Liver (tissue), 3 donors: ENCODE results near the gene CDH4.

Experiments used
- ATF3 ChIP-seq: IDR thresholded peaks from 2 replicates; pipeline ENCODE4 v1.6.1; 2016; ENCODE audit warnings: antibody characterized with exemption
- JUND ChIP-seq, 2 donors: IDR thresholded peaks; 2 replicates each; pipeline ENCODE4 v1.6.1; 2016; ENCODE audit warnings: antibody characterized with exemption in 2 of 2
- TAF1 ChIP-seq: conservative IDR thresholded peaks from 2 replicates; pipeline ENCODE4 v1.6.1; 2016; ENCODE audit warnings: antibody characterized with exemption, mild to moderate bottlenecking
- YY1 ChIP-seq: IDR thresholded peaks from 2 replicates; pipeline ENCODE4 v1.6.1; 2016; ENCODE audit warnings: antibody characterized with exemption, mild to moderate bottlenecking
- TF ChIP-seq, protein P1 (sequence below): IDR thresholded peaks from 2 replicates; pipeline ENCODE4 v1.6.1; 2016; ENCODE audit warnings: antibody characterized with exemption
- TF ChIP-seq, protein P2 (sequence below): fragments of 150-350 bp; IDR thresholded peaks from 2 replicates; pipeline ENCODE4 v1.5.1; 2017; ENCODE audit warnings: improper control_type of control experiment, low read depth, low read length; ENCODE audit not compliant: missing input control
- donor health status: healthy.
- donor health status: healthy.

GRCh38 chr20:61691978-61692377 is 439.9 kb downstream of the CDH4 start:
- no peak for TF ChIP-seq TAF1
- TF ChIP-seq, protein P1, sequence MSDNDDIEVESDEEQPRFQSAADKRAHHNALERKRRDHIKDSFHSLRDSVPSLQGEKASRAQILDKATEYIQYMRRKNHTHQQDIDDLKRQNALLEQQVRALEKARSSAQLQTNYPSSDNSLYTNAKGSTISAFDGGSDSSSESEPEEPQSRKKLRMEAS, result no peak
- TF ChIP-seq, protein P2, sequence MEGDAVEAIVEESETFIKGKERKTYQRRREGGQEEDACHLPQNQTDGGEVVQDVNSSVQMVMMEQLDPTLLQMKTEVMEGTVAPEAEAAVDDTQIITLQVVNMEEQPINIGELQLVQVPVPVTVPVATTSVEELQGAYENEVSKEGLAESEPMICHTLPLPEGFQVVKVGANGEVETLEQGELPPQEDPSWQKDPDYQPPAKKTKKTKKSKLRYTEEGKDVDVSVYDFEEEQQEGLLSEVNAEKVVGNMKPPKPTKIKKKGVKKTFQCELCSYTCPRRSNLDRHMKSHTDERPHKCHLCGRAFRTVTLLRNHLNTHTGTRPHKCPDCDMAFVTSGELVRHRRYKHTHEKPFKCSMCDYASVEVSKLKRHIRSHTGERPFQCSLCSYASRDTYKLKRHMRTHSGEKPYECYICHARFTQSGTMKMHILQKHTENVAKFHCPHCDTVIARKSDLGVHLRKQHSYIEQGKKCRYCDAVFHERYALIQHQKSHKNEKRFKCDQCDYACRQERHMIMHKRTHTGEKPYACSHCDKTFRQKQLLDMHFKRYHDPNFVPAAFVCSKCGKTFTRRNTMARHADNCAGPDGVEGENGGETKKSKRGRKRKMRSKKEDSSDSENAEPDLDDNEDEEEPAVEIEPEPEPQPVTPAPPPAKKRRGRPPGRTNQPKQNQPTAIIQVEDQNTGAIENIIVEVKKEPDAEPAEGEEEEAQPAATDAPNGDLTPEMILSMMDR, result no peak
- TF ChIP-seq YY1, result no peak
- no peak for TF ChIP-seq ATF3
- TF ChIP-seq JUND (IDR thresholded peaks at IDR 0.05), result no peak
